B cell (primary cell): ENCODE results near the gene SEZ6L. TPM values are rescaled to one million over a fixed set of nuclear protein-coding genes. Genes with fewer than 3 reads are reported as not detected.

Experiments used
- ATAC-seq: fragments of 200-7000 bp; cut with Tn5 transposase; one replicate; pipeline ENCODE4 v1.10.0; 2021; ENCODE audit warnings: low read depth, mild to moderate bottlenecking, moderate number of reproducible peaks, moderate library complexity
- CTCF ChIA-PET: fragments of 350-600 bp; sonication (Branson Sonifier 250); formaldehyde crosslinking; loops from one replicate; lab custom pipeline; 2021; ENCODE audit warnings: antibody characterized with exemption, inconsistent platforms; lab: Charles Lee
- POLR2A ChIA-PET: fragments of 350-600 bp; sonication (Branson Sonifier 250); formaldehyde crosslinking; loops from one replicate; lab custom pipeline; 2021; ENCODE audit warnings: antibody characterized with exemption; lab: Charles Lee
- DNase-seq: peaks from one replicate; pipeline ENCODE4 v3.0.0; 2013
- H2AFZ ChIP-seq: 2 replicates; pipeline ENCODE4 v1.6.1; 2012; ENCODE audit warnings: mild to moderate bottlenecking, low read depth, low read length; ENCODE audit not compliant: insufficient read depth, poor library complexity, severe bottlenecking
- H3K27ac ChIP-seq, 2 donors: 1 replicate in 1 of 2; 2 replicates in 1 of 2; pipeline ENCODE4 v1.5.1; 2012 to 2013; ENCODE audit warnings: low read length in 2 of 2, mild to moderate bottlenecking in 2 of 2, moderate library complexity in 1 of 2
- H3K27me3 ChIP-seq, 4 experiments: fragments of 200-600 bp in 1 of 4; sonication (generic) in 1 of 4; replicated peaks in 1 of 4; 1 replicate in 2 of 4; 2 replicates in 2 of 4; pipeline versions ENCODE4 v1.6.1 to v1.7.0; 2013 to 2016; ENCODE audit warnings: low read length in 3 of 4, mild to moderate bottlenecking in 2 of 4, mixed read lengths in 1 of 4, moderate library complexity in 1 of 4; ENCODE audit not compliant: insufficient read depth in 4 of 4, control insufficient read depth in 3 of 4; ENCODE audit errors: control extremely low read depth in 1 of 4
- H3K36me3 ChIP-seq, 2 experiments: replicated peaks in 1 of 2; 1 replicate in 1 of 2; 2 replicates in 1 of 2; pipeline versions ENCODE4 v1.6.1 to v1.7.1; 2013; ENCODE audit warnings: low read length in 1 of 2; ENCODE audit not compliant: insufficient read depth in 2 of 2, control insufficient read depth in 1 of 2; ENCODE audit errors: control extremely low read depth in 1 of 2, extremely low read depth in 1 of 2
- H3K4me1 ChIP-seq, 2 donors: fragments of 200-600 bp in 1 of 2; sonication (generic) in 1 of 2; 1 replicate in 1 of 2; 2 replicates in 1 of 2; pipeline versions ENCODE4 v1.5.1 to v1.6.1; 2013 to 2017; ENCODE audit warnings: low read length in 2 of 2; ENCODE audit not compliant: control insufficient read depth in 2 of 2, insufficient read depth in 2 of 2
- H3K4me2 ChIP-seq: replicated peaks from 2 replicates; pipeline ENCODE3; 2012; ENCODE audit warnings: mild to moderate bottlenecking, low read depth, low read length; ENCODE audit not compliant: poor library complexity, severe bottlenecking
- H3K4me3 ChIP-seq, 5 experiments: fragments of 200-600 bp in 1 of 5; sonication (generic) in 1 of 5; 1 replicate in 3 of 5; 2 replicates in 2 of 5; pipeline versions ENCODE4 v1.5.1 to v1.7.0; 2011 to 2016; ENCODE audit warnings: low read length in 4 of 5, mild to moderate bottlenecking in 4 of 5, low read depth in 2 of 5, control low read depth in 1 of 5, moderate library complexity in 1 of 5; ENCODE audit not compliant: insufficient read depth in 1 of 5; ENCODE audit errors: control extremely low read depth in 1 of 5, extremely low read depth in 1 of 5
- H3K79me2 ChIP-seq: fragments of 200-600 bp; sonication (generic); one replicate; pipeline ENCODE4 v1.6.0; 2016; ENCODE audit warnings: low read length; ENCODE audit not compliant: control insufficient read depth, insufficient read depth
- H3K9ac ChIP-seq: fragments of 200-600 bp; sonication (generic); 2 replicates; pipeline ENCODE4 v1.6.1; 2017; ENCODE audit warnings: mild to moderate bottlenecking, low read length, moderate library complexity
- H3K9me3 ChIP-seq, 3 donors: one replicate each; pipeline versions ENCODE4 v1.6.1 to v1.7.1; 2013; ENCODE audit warnings: low read length in 2 of 3; ENCODE audit not compliant: control insufficient read depth in 2 of 3, insufficient read depth in 1 of 3; ENCODE audit errors: control extremely low read depth in 1 of 3
- H4K20me1 ChIP-seq: 2 replicates; pipeline ENCODE4 v1.6.0; 2012; ENCODE audit warnings: mild to moderate bottlenecking, low read length; ENCODE audit not compliant: insufficient read depth, control insufficient read depth, poor library complexity, severe bottlenecking
- H3K27ac Mint-ChIP-seq: one replicate; pipeline ENCODE4 v1.8.0; 2021; ENCODE audit warnings: mixed read lengths
- H3K27me3 Mint-ChIP-seq: one replicate; pipeline ENCODE4 v1.8.0; 2021; ENCODE audit warnings: mixed read lengths
- H3K4me1 Mint-ChIP-seq: one replicate; pipeline ENCODE4 v1.8.0; 2021; ENCODE audit warnings: mixed read lengths
- H3K4me3 Mint-ChIP-seq: one replicate; pipeline ENCODE4 v1.8.0; 2021; ENCODE audit warnings: mixed read lengths
- H3K9me3 Mint-ChIP-seq: one replicate; pipeline ENCODE4 v1.8.0; 2022; ENCODE audit warnings: mixed read lengths; ENCODE audit not compliant: insufficient read depth
- CTCF ChIP-seq: fragments of 200-600 bp; IDR thresholded peaks from one replicate; pipeline ENCODE4 v1.8.0; 2022; ENCODE audit warnings: antibody characterized with exemption, mild to moderate bottlenecking
- EZH2 ChIP-seq: IDR thresholded peaks from 2 replicates; pipeline ENCODE4 v1.6.1; 2012; ENCODE audit warnings: borderline replicate concordance, low read depth, mild to moderate bottlenecking, moderate library complexity, low read length; ENCODE audit not compliant: insufficient read depth, poor library complexity, severe bottlenecking
- WGBS: methylation state at CpG from one replicate; pipeline ENCODE4 v1.1.5; 2013; ENCODE audit warnings: missing lambda C conversion rate; ENCODE audit not compliant: insufficient coverage; 5-methylcytosine and 5-hydroxymethylcytosine counted together
- intact Hi-C: fragments of 100-400 bp; cut with micrococcal nuclease; formaldehyde crosslinking; loops from one replicate; pipeline ENCODE4 v1.10.0; 2022
- polyA plus RNA-seq: library from polyadenylated mRNA; depleted of rRNA; stranded (reverse); fragments of >200 nt; gene quantifications from 2 replicates; pipeline ENCODE4 v1.2.3, GENCODE V29; 2012
- total RNA-seq, 2 donors: library from RNA; stranded (reverse); fragments of 120-200 nt in 1 of 2; gene quantifications; 1 replicate in 1 of 2; 2 replicates in 1 of 2; pipeline versions ENCODE4 v1.2.3 to v1.2.4, GENCODE V29; 2013 to 2022

Gene SEZ6L
- total and polyA plus RNA-seq, 2 donors (not counting 1 experiment from before 2014, with no cell fraction given), result 0.04 TPM; not detected in 1

- Histone ChIP-seq H3K4me1 (no peaks in the 10 kb centered on the region), H3K4me2 (no peak overlapping the region), H3K27me3 (peaks cover 0 to 20% (median 6%) of the 10 kb centered on the region in 4 experiments), H3K79me2 (no peaks in the 10 kb centered on the region), H3K27ac (no peak overlapping the region), H3K9ac (no peak overlapping the region), H4K20me1 (no peaks in the 10 kb centered on the region), H3K4me3 (no peak overlapping the region), H3K36me3 (no peaks in the 10 kb centered on the region), H2AFZ (no peak overlapping the region), H3K9me3 (no peaks in the 10 kb centered on the region)
- ChIA-PET CTCF (no interaction called here), POLR2A (no interaction called here)
- WGBS, result 80% methylated on average over 7 of the region's 7 CpGs
- no peak overlapping the region for H3K27ac Mint-ChIP-seq
- no peaks in the 10 kb centered on the region for H3K4me1 Mint-ChIP-seq
- TF ChIP-seq CTCF (no peak), EZH2 (no peak)
- no peaks in the 10 kb centered on the region for H3K9me3 Mint-ChIP-seq
- H3K4me3 Mint-ChIP-seq, result no peak overlapping the region
- intact Hi-C loops, result no loop called here
- H3K27me3 Mint-ChIP-seq, result peaks cover 20% of the 10 kb centered on the region
- ATAC-seq (no peak), DNase-seq (no peak)
Measured at GRCh38 chr22:26269572-26269971, 100.3 kb downstream of the SEZ6L start.

- Mint-ChIP-seq H3K27me3 (peaks cover 20% of the 10 kb centered on the region), H3K4me3 (no peak overlapping the region), H3K9me3 (no peaks in the 10 kb centered on the region), H3K27ac (no peak overlapping the region), H3K4me1 (no peaks in the 10 kb centered on the region)
- Histone ChIP-seq H3K9ac (no peak overlapping the region), H3K36me3 (no peaks in the 10 kb centered on the region), H3K4me3 (no peak overlapping the region), H3K4me1 (no peaks in the 10 kb centered on the region), H2AFZ (no peak overlapping the region), H3K27me3 (peaks cover 0 to 15% (median 4%) of the 10 kb centered on the region in 4 experiments), H3K79me2 (no peaks in the 10 kb centered on the region), H3K27ac (no peak overlapping the region), H4K20me1 (no peaks in the 10 kb centered on the region), H3K4me2 (no peak overlapping the region), H3K9me3 (no peaks in the 10 kb centered on the region)
- WGBS, result 73% methylated on average over 6 of the region's 6 CpGs
- ATAC-seq (no peak), DNase-seq (no peak)
- ChIA-PET CTCF (no interaction called here), POLR2A (no interaction called here)
- intact Hi-C loops, result no loop called here
- TF ChIP-seq CTCF (no peak), EZH2 (no peak)
Measured at GRCh38 chr22:26271427-26271826, 102.2 kb downstream of the SEZ6L start.
